DMS53 treated with DMSO at 0.1 percent for 48 hours (cell line): ENCODE results near the gene RCHY1.
A peak's percentile ranks its signal among the peaks of the same experiment; 100 is the strongest.

Experiments
- DNase-seq: peaks from one replicate; lab custom pipeline; 2025; ENCODE audit not compliant: unreplicated experiment; lab: John Stamatoyannopoulos, UW

RCHY1 gene

DNA sequence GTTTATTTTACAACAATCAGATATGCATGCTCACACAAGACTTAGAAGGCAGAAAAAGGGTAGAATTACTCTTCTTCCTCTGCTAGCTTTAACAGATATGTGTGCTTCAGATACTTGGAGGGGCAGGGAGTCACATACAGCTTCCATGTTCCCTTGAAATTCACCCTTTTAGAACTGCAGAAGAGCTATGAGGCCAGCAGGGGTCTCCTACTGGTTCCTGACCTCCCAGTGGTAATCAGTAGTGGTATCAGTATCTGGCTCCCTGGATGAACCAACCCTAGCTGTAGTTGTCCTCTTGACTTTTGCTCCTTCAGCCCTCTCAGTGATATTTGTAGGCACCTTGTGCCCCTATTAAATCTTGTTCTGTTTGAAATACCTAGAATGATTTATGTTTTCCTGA lies 81.5 kb downstream of the RCHY1 start:
- DNase-seq: peak; percentile 2

DNA sequence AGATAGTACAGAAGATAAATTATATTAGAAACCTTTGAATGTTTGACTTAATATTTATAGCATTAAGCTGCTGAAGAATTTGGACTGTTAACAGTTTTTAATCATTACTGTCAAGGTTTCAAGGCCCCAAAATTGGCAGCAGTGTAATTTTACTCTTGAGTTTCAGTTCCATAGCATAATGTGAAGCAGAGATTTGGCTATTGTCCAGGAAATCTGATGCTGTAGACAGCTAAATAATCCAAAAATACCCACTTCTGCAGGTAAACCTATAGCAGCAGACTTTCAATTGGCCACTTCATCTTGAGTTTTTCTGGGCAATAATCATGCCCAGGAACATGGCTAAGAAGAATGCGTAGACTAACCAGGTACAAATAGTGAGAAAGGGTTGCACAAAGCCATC lies 85.0 kb downstream of the RCHY1 start:
- no peak for DNase-seq
